Measurements from ENCODE around the gene CCDC57. TPM values are rescaled to one million over a fixed set of nuclear protein-coding genes. Genes with fewer than 3 reads are reported as not detected.
A peak's percentile ranks its signal among the peaks of the same experiment; 100 is the strongest.

The CCDC57 gene
- total RNA-seq, 2 experiments from 2014 or later = 56.6 to 64.2 TPM

DNA sequence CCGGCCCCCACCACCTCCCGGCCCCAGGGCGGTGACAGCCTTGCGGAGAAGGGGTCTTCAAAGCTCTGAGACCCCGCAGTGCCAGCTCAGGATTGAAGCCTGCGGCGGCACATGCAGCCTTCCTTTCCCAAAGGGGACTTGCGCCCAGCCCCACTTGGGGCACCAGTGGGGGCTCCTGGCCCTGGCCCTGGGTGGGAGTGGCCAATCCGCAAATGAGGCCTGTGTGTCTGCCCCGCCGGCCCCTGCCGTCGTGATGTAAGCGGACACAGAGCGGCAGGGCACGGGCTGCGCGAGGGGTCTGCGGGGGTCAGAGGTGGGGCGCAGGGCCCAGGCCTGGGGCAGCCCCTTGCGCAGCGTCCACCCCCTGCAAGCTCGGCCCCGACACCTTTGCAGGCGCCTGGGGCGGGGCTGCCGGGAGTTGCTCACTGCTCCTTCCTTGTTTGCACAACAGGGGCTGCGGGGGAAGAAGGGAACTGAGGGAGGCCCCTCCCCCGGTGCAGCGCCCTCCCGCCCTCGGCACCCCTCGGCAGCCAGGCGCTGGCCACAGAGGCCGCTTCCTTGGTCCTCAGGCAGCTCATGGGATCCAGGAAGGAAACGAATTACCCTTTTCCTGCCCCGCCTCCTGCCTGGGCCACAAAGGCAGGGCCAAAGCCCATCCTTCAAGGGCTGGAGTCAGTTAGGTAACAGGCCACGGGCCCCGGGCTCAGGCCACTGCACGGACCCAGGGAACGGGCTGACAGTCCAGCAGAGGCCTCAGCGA is 19.1 kb upstream of the CCDC57 start:
- intact Hi-C loops (cut with micrococcal nuclease) = no loop called here
- H3K9me3 Mint-ChIP-seq = no peaks in the 10 kb centered on the region
- CTCF ChIA-PET = interaction anchor here (1.2 kb wide), 1 partner anchor 13 kb away, joined by 3 read pairs; no protein-coding TSS in a partner anchor
- ATAC-seq (peak; percentile 15), DNase-seq (peak; percentile 73)
- TF ChIP-seq, protein P1, sequence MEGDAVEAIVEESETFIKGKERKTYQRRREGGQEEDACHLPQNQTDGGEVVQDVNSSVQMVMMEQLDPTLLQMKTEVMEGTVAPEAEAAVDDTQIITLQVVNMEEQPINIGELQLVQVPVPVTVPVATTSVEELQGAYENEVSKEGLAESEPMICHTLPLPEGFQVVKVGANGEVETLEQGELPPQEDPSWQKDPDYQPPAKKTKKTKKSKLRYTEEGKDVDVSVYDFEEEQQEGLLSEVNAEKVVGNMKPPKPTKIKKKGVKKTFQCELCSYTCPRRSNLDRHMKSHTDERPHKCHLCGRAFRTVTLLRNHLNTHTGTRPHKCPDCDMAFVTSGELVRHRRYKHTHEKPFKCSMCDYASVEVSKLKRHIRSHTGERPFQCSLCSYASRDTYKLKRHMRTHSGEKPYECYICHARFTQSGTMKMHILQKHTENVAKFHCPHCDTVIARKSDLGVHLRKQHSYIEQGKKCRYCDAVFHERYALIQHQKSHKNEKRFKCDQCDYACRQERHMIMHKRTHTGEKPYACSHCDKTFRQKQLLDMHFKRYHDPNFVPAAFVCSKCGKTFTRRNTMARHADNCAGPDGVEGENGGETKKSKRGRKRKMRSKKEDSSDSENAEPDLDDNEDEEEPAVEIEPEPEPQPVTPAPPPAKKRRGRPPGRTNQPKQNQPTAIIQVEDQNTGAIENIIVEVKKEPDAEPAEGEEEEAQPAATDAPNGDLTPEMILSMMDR (IDR thresholded peaks at IDR 0.05) = no peak
- H3K27me3 Mint-ChIP-seq = no peaks in the 10 kb centered on the region
- peak overlapping the region; percentile 92 for H3K4me3 Mint-ChIP-seq
- peaks cover 12% of the 10 kb centered on the region for H3K4me1 Mint-ChIP-seq (ENCODE audit: low read depth)
- peaks cover 17% of the 10 kb centered on the region for H3K36me3 Mint-ChIP-seq (ENCODE audit: low read depth)
- POLR2A ChIA-PET = interaction anchor here (1.4 kb wide), 1 partner anchor 11 kb away, joined by 3 read pairs; no protein-coding TSS in a partner anchor
- H3K27ac Mint-ChIP-seq = no peak overlapping the region

DNA sequence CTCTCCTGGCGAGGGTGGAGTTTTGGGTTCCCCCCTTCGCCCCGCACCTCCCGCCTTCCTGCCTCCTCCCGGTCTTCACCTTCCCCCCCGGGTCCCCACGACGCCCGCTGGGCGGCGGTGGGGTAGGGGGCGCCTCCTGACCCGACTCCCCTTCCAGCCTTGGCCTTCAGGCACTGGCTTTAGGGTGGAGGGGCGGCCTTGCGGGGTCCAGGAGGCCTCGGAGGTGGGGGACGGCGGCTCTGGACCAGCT is 18.6 kb upstream of the CCDC57 start:
- Mint-ChIP-seq H3K9me3 (no peaks in the 10 kb centered on the region), H3K36me3 (ENCODE audit: low read depth) (peaks cover 13% of the 10 kb centered on the region), H3K4me3 (peak overlapping the region; percentile 92), H3K27me3 (no peaks in the 10 kb centered on the region), H3K4me1 (ENCODE audit: low read depth) (peaks cover 12% of the 10 kb centered on the region), H3K27ac (no peak overlapping the region)
- ChIA-PET CTCF (interaction anchor here (1.2 kb wide), 1 partner anchor 13 kb away, joined by 3 read pairs; no protein-coding TSS in a partner anchor), POLR2A (interaction anchor here (1.4 kb wide), 1 partner anchor 11 kb away, joined by 3 read pairs; no protein-coding TSS in a partner anchor)
- DNase-seq = no peak
- peak; percentile 38 for ATAC-seq
- TF ChIP-seq, protein P1 (IDR thresholded peaks at IDR 0.05) = no peak
- intact Hi-C loops (cut with micrococcal nuclease) = no loop called here

DNA sequence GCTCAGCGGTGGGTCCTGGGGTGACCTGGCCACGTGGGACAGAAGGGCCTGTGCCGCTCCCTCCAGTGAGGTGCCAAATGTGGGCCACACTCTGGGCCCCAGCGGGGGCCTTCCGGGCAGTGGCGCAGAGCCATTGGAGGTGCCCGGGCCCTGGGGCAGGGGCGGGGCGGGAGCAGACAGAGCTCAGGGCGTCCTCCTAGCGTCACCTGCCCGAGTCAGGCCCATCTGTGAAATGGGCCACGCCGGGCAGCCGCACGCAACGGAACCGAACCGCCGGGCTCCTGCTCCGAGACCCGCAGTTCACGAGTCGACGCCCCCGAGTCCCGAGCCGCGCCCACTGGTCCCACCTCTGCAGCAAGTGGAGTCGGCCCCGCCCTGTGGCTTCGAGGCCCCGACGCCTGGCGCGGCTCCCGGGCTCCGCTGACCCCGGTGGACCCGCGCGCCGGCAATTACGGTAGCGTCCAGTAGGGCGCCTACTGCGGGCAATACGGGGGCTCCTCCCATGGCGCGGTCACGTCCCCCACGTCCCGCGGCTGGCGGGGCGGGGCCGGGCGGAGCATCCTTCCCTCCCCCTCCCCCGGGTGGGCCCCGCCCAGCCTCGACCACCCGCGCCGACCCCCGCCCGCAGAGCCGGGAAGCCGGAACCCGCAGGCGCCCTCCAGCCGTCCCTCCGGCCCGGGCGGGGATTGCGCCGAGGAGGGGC is 18.1 kb upstream of the CCDC57 start:
- Mint-ChIP-seq H3K9me3 (no peaks in the 10 kb centered on the region), H3K36me3 (ENCODE audit: low read depth) (peaks cover 10% of the 10 kb centered on the region), H3K4me3 (peak overlapping the region; percentile 92), H3K27me3 (no peaks in the 10 kb centered on the region), H3K27ac (no peak overlapping the region), H3K4me1 (ENCODE audit: low read depth) (peaks cover 9% of the 10 kb centered on the region)
- ATAC-seq (peak; percentile 64), DNase-seq (peak; percentile 83)
- ChIA-PET POLR2A (interaction anchor here (1.0 to 2.0 kb wide), 5 partner anchors 10 to 127 kb away, joined by 3 to 5 read pairs (median 3); no protein-coding TSS in a partner anchor), CTCF (interaction anchor here (1.5 kb wide), 1 partner anchor 10 kb away, joined by 4 read pairs; no protein-coding TSS in a partner anchor)
- TF ChIP-seq, protein P1 (IDR thresholded peaks at IDR 0.05) = peak; percentile 71
- intact Hi-C loops (cut with micrococcal nuclease) = no loop called here

DNA sequence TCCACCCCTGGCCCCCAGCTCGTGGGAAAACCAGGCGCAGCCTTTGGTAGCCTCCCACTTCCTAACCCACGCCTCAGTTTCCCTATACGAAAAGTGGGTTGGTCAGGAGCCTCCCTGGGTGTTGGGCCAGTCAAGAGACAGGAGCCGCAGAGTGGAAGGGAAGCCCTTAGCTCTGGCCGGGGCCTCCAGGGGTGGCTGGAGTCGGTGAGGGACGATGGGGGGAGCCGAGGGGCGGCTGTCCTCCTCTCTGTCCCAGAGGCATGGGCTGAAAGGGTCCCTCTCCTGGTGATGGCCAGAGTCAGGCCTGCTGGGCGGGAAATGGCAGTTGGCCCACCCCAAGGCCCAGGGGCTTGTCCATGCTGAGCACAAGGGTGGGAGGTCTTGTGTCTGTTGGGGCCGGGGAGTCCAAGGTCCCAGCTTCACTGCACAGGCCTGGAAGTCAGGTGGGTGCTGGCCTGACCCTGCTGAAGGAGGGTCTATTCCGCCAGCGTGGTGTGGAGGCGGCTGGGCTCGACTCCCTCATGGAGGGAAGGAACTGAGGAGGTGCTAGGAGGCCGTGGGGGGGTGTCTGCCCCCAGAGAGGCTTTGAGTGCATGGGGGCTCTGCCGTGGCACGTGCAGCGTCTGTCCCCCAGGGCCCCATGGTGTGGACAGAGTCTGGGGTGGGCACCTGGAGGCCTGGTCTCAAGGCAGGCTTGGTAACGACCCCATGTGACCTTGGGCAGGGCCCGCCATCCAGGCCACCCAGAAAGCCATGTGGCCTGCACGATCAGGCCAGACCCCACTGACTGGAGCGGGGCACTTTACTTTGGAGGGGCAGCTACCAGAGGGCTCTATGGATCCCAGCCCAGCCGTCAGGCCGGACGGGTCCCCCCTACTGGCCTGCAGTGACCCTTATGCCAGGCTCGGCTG is 17.3 kb upstream of the CCDC57 start:
- H3K27me3 Mint-ChIP-seq = no peaks in the 10 kb centered on the region
- peak overlapping the region; percentile 80 for H3K27ac Mint-ChIP-seq
- ATAC-seq (no peak), DNase-seq (no peak)
- intact Hi-C loops (cut with micrococcal nuclease) = no loop called here
- TF ChIP-seq, protein P1 (IDR thresholded peaks at IDR 0.05) = no peak
- peaks cover 8% of the 10 kb centered on the region for H3K4me1 Mint-ChIP-seq (ENCODE audit: low read depth)
- ChIA-PET POLR2A (interaction anchor here (0.9 to 2.2 kb wide), 9 partner anchors 11 to 180 kb away, joined by 3 to 12 read pairs (median 4); partner anchors contain the start of gene CD7), CTCF (interaction anchor here (1.1 to 1.5 kb wide), 2 partner anchors 10 to 24 kb away, joined by 3 to 4 read pairs; no protein-coding TSS in a partner anchor)
- peak overlapping the region; percentile 92 for H3K4me3 Mint-ChIP-seq
- no peaks in the 10 kb centered on the region for H3K9me3 Mint-ChIP-seq
- peaks cover 6% of the 10 kb centered on the region for H3K36me3 Mint-ChIP-seq (ENCODE audit: low read depth)

Measured in activated CD8-positive, alpha-beta T cell treated with anti-CD3 and anti-CD28 coated beads for 36 hours (primary cell).